HG02588 (cell line): ENCODE data around the gene NMT1.

Experiments
- ATAC-seq: cut with Tn5 transposase; IDR thresholded peaks from one replicate; pipeline ENCODE4 v1.9.1; 2021; ENCODE audit warnings: mild to moderate bottlenecking, moderate library complexity; ENCODE audit not compliant: unreplicated experiment

NMT1 gene

GRCh38 chr17:45077643-45078042 is 16.5 kb downstream of the NMT1 start:
- ATAC-seq: no peak

- no peak for ATAC-seq
These were observed 20.1 kb downstream of the NMT1 start for GRCh38 chr17:45081047-45081703.

GRCh38 chr17:45086391-45086790 is 25.3 kb downstream of the NMT1 start:
- ATAC-seq: no peak

- ATAC-seq: no peak
These were observed 25.9 kb downstream of the NMT1 start for GRCh38 chr17:45086865-45087503.

- no peak for ATAC-seq
These were observed 26.4 kb downstream of the NMT1 start for GRCh38 chr17:45087504-45087975.

- ATAC-seq: no peak
These were observed 26.9 kb downstream of the NMT1 start for GRCh38 chr17:45087978-45088377.

- ATAC-seq: no peak
These were observed 27.6 kb downstream of the NMT1 start for GRCh38 chr17:45088741-45089140.

- no peak for ATAC-seq
These were observed 29.6 kb downstream of the NMT1 start for GRCh38 chr17:45090711-45091110.

- ATAC-seq: no peak
These were observed 30.8 kb downstream of the NMT1 start for GRCh38 chr17:45091778-45092425.

GRCh38 chr17:45092911-45093430 is 31.9 kb downstream of the NMT1 start:
- no peak for ATAC-seq

GRCh38 chr17:45093444-45094110 is 32.5 kb downstream of the NMT1 start:
- ATAC-seq: no peak

GRCh38 chr17:45096141-45096540 is 35.0 kb downstream of the NMT1 start:
- no peak for ATAC-seq

GRCh38 chr17:45096926-45097325 is 35.8 kb downstream of the NMT1 start:
- no peak for ATAC-seq

- ATAC-seq: no peak
These were observed 37.2 kb downstream of the NMT1 start for GRCh38 chr17:45098081-45098868.

- no peak for ATAC-seq
These were observed 37.9 kb downstream of the NMT1 start for GRCh38 chr17:45098869-45099616.

GRCh38 chr17:45101546-45101882 is 40.4 kb downstream of the NMT1 start:
- ATAC-seq: no peak

- no peak for ATAC-seq
These were observed 41.0 kb downstream of the NMT1 start for GRCh38 chr17:45101883-45102811.

- ATAC-seq: no peak
These were observed 41.7 kb downstream of the NMT1 start for GRCh38 chr17:45102856-45103255.

- ATAC-seq: no peak
These were observed 42.2 kb downstream of the NMT1 start for GRCh38 chr17:45103269-45103795.
